GM21447 (cell line): ENCODE results near the gene LRRC72.
"Not testable (repeated sequence)": the region's sequence is repeated elsewhere in the genome, so short reads cannot be mapped to it uniquely, and the experiment has no call there.

Experiments
- ATAC-seq: cut with Tn5 transposase; IDR thresholded peaks from one replicate; pipeline ENCODE4 v1.9.1; 2021; ENCODE audit not compliant: unreplicated experiment

The LRRC72 gene

GRCh38 chr7:16524332-16524731 lies 2.3 kb upstream of the LRRC72 start:
- ATAC-seq = no peak

DNA sequence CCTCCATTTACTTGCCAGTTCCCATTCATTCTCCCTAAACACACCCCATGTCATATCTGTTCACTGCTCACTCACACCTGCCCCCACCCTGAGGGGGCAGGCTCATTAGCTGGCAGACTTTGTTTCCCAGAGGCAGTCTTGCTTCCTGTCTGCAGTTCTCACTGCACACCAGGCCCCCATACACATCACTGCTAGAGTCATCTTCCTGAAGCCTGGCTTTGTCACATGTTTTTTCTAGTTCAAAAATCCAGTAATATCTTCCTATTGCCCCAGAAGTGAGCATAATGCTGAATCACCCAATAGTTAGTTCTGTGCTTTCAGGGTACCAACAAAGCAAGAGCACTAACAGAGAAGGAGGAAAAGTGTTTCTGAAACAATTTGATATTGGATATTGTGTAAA lies 1.9 kb downstream of the LRRC72 start:
- no peak for ATAC-seq

GRCh38 chr7:16529697-16530096 lies 3.1 kb downstream of the LRRC72 start:
- ATAC-seq = no peak

- ATAC-seq = no peak
Measured at GRCh38 chr7:16531707-16532106, 5.1 kb downstream of the LRRC72 start.

DNA sequence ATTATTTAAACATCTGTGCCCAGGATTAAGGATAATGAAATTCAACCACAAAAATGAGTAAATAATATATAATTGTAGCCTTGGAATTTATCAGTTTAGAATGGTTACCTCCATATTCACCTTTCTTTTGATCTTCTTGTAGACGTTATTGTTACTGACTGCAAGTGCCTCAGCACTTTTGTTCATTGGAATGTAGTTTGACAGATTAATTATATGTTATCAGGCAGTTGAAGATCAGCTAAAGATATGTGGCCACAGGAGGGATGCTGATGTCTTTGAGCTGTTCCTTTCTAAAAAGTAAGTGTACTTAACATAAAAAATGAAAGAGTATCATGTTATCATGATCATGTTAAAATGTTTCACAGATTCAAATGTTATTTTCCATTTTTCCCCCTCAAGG lies 5.6 kb downstream of the LRRC72 start:
- ATAC-seq = no peak

DNA sequence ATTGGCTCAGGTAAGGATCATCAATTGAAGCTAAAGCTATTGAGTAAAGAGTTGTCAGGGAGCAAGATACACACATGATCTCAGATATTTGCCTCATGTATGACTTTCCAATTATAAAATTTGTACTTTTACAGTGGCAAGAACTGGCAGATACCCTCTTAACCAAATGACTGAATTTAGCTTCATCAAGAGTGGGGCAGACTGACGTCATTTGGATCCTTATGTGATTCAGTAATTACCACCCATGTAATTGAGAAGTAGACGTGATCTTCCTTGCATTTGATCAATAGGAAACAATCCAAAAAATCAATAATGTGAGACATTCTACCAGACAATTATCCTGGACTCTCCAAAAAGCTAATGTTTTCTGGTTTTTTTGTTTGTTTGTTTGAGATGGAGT lies 8.9 kb downstream of the LRRC72 start:
- no peak for ATAC-seq

- ATAC-seq = not testable (repeated sequence)
Measured at GRCh38 chr7:16540559-16540958, 13.9 kb downstream of the LRRC72 start.

GRCh38 chr7:16542401-16542800 lies 15.8 kb downstream of the LRRC72 start:
- ATAC-seq = no peak

GRCh38 chr7:16543456-16543855 lies 16.8 kb downstream of the LRRC72 start:
- ATAC-seq = no peak

- no peak for ATAC-seq
Measured at GRCh38 chr7:16546921-16547505, 20.4 kb downstream of the LRRC72 start.

DNA sequence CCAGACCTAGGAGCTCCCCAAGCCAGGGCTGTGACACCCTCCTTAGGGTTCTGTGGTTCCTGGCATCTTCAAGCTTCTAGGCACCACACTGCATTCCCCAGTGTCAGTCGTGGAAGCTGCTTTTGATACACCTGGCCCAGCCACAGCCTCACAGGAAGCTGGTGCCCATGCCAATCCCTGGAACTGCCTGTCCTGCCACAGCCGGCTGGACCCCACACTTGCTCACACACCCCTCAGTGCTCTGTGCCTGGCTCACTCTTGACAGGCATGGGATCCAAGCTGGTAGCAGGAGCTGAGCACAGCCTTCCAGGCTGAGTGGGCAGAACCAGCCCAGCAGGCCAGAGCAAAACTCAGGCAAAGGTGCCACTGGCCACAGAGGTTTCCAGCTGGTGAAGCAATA lies 21.8 kb downstream of the LRRC72 start:
- ATAC-seq = no peak

DNA sequence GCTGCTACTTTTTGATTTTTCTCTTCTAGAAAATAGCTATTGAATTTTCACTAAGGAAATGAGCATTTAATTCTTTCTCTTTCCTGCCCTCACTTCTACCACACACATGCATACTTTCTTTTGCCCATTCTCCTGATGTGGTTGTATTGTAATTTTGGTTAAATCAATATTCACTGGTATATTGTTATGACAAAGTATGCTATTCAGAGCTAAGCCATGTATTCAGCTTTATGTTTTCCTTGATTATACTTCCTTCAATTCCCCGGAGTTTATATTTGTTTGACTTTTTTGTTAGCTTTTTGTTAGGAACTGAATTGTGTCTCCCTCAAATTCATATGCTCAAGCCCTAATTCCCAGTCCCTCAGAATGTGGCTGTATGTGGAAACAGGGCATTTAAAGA lies 24.0 kb downstream of the LRRC72 start:
- no peak for ATAC-seq

DNA sequence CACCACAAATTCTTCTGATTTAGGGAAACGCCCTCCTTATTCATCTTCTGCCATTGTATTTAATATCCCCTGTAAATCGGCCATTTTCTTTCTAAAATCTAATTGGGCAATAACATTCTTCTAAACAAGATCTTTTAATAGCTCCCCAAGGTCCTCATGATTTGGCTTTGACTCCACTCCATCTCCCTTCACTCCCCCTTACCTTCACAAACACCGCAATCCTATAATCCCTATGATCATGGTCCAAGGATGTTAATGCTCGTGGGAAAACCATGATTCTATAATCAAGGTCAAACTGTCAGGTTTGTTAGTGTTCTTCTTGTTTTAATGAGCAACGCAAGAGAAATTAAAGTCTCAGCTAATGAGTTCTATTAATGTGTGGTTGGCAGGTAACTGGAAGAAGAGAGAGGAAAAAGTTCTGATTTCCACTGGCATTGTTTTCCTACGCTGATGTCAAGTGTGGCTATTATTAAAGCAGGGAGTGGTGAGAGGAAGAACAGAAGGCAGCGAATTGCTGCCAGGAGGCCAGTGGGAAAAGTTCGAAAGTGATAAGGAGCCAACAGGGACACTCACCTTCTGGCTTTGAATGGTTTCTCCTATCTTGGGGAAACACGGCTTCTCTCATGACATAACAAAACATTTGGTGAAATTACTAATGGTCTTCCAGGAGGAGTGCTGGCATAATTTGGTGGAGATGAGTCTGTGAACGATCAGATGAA lies 28.1 kb downstream of the LRRC72 start:
- ATAC-seq = no peak

DNA sequence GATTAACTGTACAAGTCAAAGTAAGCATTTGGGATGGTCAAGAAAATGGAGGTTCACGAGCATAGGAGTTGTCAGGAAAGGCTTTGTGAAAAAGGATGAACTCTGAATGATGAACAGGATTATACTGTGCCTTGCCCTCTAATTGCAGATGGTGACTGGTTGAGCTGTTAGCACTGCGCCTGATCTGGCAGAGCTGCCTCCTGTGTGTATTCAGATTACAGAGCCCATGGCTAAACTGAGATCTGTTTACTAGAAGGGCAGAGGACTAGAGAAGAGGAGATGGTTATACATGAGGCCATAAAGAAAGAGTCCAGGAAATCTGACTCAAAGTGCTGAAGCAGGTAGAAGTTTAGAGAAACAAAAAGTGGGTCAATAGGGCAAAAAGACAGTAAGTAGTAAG lies 29.7 kb downstream of the LRRC72 start:
- ATAC-seq = no peak

GRCh38 chr7:16558761-16559302 lies 32.2 kb downstream of the LRRC72 start:
- no peak for ATAC-seq

- ATAC-seq = no peak
Measured at GRCh38 chr7:16559497-16560179, 33.0 kb downstream of the LRRC72 start.

DNA sequence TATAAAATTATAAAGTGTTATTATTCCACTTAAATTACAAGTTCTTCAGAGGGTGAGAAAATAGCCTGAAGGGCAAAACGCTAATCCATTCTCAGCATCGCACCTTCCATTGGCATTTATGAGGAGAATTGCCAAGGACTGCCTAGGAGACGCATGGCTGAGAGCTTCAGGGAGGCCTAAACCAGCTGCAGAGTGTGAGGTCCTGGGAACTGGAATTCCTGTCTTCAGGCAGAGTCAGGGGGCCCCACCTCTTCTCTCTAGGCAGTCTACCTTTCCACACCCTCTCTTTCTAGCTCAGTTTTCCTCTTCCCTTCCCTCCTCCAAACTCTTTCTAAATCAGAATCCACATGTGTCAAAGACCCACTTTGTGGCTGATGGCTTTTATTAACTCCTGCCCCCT lies 35.3 kb downstream of the LRRC72 start:
- no peak for ATAC-seq

GRCh38 chr7:16562456-16563220 lies 36.0 kb downstream of the LRRC72 start:
- no peak for ATAC-seq

DNA sequence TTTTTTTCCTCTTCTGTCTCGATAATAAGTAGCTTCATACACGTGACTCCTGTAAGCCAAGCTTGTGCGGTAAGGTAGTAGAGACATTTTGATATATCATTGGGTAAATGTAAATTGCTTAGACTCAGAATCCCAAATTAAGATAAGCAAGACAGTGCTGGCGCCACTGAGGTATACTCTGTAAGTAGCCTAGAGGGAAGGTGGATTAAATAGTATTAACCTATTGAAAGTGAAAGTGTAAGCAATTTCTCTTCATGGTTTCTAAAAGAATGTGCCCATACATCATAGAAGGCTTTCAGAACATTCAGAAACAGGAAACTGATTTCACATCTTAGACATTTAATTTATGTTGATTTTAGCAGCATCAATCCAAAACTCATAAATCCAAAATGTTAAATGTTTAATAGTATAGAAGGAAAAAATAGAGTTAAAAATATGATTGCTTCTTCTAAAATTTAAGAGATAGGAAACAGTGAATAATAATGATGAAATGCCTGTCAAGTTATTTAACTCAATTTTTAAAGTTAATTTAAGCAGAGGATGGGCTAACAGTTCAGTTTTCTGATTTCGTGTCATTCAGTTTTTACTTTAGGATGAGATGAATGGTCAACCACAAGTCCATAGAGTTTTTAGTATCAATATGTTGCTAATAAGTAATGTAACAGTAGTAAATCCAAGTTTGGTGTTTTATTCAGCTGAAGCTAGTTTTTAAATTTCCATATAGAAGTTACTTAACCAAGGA lies 36.8 kb downstream of the LRRC72 start:
- peak; percentile 81 for ATAC-seq

- no peak for ATAC-seq
Measured at GRCh38 chr7:16564023-16564380, 37.4 kb downstream of the LRRC72 start.
